ENCODE data around the gene RBFOX2.

Gene RBFOX2

DNA sequence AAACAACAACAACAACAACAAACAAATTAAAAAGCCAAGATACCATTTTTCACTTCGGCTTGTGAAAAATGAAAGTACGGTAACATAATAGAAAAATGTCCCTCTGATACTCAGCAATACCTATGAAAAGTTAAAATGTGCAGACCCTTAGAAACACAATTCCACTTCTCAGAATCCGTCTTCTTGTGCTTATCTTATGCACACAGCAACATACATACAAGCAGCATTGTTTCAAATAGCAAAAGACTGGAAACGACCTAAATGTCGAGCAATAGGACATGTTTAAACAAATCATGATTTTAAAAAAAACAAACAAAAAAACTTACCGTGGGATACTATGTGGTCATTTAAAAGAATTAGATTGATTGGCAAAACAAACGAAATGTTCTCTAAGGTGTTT, 26.5 kb downstream of the RBFOX2 start:
- H3K9ac ChIP-seq: no peak overlapping the region
- no peaks in the 10 kb centered on the region for H3K27me3 ChIP-seq (ENCODE audit: control insufficient read depth, insufficient read depth, low read length)
- H3K4me3 ChIP-seq (ENCODE audit: low read depth, low read length): no peak overlapping the region
- H2AFZ ChIP-seq: no peak overlapping the region
- peaks cover 41% of the 10 kb centered on the region for H3K79me2 ChIP-seq
- TF ChIP-seq, protein P1, sequence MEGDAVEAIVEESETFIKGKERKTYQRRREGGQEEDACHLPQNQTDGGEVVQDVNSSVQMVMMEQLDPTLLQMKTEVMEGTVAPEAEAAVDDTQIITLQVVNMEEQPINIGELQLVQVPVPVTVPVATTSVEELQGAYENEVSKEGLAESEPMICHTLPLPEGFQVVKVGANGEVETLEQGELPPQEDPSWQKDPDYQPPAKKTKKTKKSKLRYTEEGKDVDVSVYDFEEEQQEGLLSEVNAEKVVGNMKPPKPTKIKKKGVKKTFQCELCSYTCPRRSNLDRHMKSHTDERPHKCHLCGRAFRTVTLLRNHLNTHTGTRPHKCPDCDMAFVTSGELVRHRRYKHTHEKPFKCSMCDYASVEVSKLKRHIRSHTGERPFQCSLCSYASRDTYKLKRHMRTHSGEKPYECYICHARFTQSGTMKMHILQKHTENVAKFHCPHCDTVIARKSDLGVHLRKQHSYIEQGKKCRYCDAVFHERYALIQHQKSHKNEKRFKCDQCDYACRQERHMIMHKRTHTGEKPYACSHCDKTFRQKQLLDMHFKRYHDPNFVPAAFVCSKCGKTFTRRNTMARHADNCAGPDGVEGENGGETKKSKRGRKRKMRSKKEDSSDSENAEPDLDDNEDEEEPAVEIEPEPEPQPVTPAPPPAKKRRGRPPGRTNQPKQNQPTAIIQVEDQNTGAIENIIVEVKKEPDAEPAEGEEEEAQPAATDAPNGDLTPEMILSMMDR (IDR thresholded peaks at IDR 0.05): no peak
- H3K4me2 ChIP-seq (ENCODE audit: low read length): no peak overlapping the region
- no peaks in the 10 kb centered on the region for H3K4me1 ChIP-seq
- H3K36me3 ChIP-seq (ENCODE audit: control insufficient read depth, insufficient read depth, low read length): no peaks in the 10 kb centered on the region
- no peak overlapping the region for H3K27ac ChIP-seq
- no peaks in the 10 kb centered on the region for H3K9me3 ChIP-seq (ENCODE audit: control insufficient read depth, low read length)

DNA sequence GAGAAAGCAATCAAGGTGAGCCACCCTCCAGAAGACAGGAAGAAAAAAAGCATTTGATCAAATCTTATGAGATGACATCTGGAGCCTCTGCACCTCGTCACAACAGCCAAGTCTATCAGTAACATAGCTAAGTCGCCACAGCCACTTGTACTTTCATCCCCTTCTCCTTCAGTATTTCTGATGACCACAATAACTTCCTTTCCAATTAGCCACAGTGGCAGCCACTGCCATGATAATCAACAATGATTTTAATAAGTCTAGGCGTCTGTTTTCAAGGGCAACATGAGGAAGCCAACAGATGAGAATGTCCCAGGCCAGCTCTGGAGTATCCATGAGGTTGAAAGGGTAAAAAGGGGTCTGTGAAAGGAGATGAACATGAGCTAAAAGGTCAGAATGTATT, 29.9 kb downstream of the RBFOX2 start:
- peaks cover 13% of the 10 kb centered on the region for H3K79me2 ChIP-seq
- peaks cover 8% of the 10 kb centered on the region for H3K4me1 ChIP-seq
- no peak overlapping the region for H2AFZ ChIP-seq
- H3K4me3 ChIP-seq (ENCODE audit: low read depth, low read length): no peak overlapping the region
- no peaks in the 10 kb centered on the region for H3K9me3 ChIP-seq (ENCODE audit: control insufficient read depth, low read length)
- no peak overlapping the region for H3K27ac ChIP-seq
- H3K4me2 ChIP-seq (ENCODE audit: low read length): no peak overlapping the region
- H3K9ac ChIP-seq: no peak overlapping the region
- no peaks in the 10 kb centered on the region for H3K27me3 ChIP-seq (ENCODE audit: control insufficient read depth, insufficient read depth, low read length)
- no peaks in the 10 kb centered on the region for H3K36me3 ChIP-seq (ENCODE audit: control insufficient read depth, insufficient read depth, low read length)
- TF ChIP-seq, protein P1 (IDR thresholded peaks at IDR 0.05): no peak

DNA sequence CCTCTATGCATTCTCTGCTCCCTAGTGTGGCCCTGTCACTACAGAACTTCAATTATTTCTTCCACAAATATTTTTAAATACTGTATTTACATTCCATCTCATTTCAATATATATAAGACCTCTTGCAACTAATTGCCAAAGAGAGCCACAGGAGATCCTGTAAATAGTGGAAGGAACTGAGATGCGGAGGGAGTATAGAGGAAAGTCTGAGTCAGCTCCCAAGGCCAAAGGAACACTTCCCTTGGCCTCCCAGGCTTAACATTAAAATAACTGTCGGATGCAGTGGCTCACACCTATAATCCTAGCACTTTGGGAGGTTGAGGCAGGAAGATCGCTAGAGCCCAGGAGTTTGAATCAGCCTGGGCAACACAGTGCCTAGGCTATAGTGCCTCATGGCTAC, 31.2 kb downstream of the RBFOX2 start:
- no peaks in the 10 kb centered on the region for H3K36me3 ChIP-seq (ENCODE audit: control insufficient read depth, insufficient read depth, low read length)
- no peaks in the 10 kb centered on the region for H3K9me3 ChIP-seq (ENCODE audit: control insufficient read depth, low read length)
- H3K4me2 ChIP-seq (ENCODE audit: low read length): no peak overlapping the region
- H3K9ac ChIP-seq: no peak overlapping the region
- TF ChIP-seq, protein P1 (IDR thresholded peaks at IDR 0.05): no peak
- no peak overlapping the region for H2AFZ ChIP-seq
- H3K4me1 ChIP-seq: peaks cover 8% of the 10 kb centered on the region
- H3K79me2 ChIP-seq: peaks cover 18% of the 10 kb centered on the region
- no peak overlapping the region for H3K27ac ChIP-seq
- H3K4me3 ChIP-seq (ENCODE audit: low read depth, low read length): no peak overlapping the region
- H3K27me3 ChIP-seq (ENCODE audit: control insufficient read depth, insufficient read depth, low read length): no peaks in the 10 kb centered on the region

DNA sequence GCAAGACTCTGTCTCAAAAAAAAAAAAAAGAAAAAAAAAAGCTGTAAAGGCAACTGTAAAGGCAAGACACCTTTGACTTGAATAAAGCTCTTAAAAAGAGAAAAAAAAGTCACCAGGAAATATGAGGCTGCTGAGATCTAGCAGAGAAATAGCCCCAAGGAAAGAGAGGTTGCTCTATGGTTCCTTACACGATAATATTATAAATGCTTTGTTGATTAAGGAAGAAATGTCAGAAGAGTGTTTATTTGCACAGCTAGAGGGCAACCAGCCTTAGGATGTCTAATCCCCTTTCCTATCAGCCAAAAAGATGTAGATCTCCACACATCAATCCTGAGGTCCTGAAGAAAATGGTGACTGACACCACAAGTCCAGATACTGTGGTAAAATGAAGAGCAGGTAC, 32.0 kb downstream of the RBFOX2 start:
- H3K9ac ChIP-seq: no peak overlapping the region
- no peak overlapping the region for H3K27ac ChIP-seq
- H3K4me1 ChIP-seq: peaks cover 8% of the 10 kb centered on the region

DNA sequence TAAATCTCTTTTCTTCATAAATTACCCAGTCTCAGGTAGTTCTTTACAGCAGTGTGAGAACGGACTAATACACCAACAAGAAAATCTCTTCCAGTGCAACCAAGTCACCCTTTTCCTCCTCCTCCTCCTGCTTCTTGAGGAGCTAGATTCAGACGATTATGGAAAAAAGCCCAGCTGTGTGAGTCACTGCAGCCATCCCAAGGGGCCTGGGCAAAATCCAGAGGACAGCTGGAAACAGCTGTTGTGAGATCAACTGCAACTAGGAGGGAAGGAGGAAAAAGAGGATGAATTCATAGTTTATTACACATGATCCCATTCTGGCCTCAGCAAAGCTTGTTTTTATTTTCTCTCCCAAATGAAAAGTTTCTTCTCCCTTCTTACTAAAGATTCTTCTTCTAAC, 32.9 kb downstream of the RBFOX2 start:
- no peak overlapping the region for H3K9ac ChIP-seq
- no peak overlapping the region for H3K27ac ChIP-seq
- no peak overlapping the region for H3K4me3 ChIP-seq (ENCODE audit: low read depth, low read length)
- H3K79me2 ChIP-seq: peaks cover 18% of the 10 kb centered on the region
- TF ChIP-seq, protein P1 (IDR thresholded peaks at IDR 0.05): no peak
- no peaks in the 10 kb centered on the region for H3K27me3 ChIP-seq (ENCODE audit: control insufficient read depth, insufficient read depth, low read length)
- H2AFZ ChIP-seq: no peak overlapping the region
- H3K4me2 ChIP-seq (ENCODE audit: low read length): no peak overlapping the region
- H3K36me3 ChIP-seq (ENCODE audit: control insufficient read depth, insufficient read depth, low read length): no peaks in the 10 kb centered on the region
- peaks cover 8% of the 10 kb centered on the region for H3K4me1 ChIP-seq
- no peaks in the 10 kb centered on the region for H3K9me3 ChIP-seq (ENCODE audit: control insufficient read depth, low read length)

More for the DNA sequence above, 32.0 kb downstream of the RBFOX2 start:
- H3K79me2 ChIP-seq: peaks cover 20% of the 10 kb centered on the region
- no peak overlapping the region for H3K4me2 ChIP-seq (ENCODE audit: low read length)
- no peak overlapping the region for H2AFZ ChIP-seq
- H3K36me3 ChIP-seq (ENCODE audit: control insufficient read depth, insufficient read depth, low read length): no peaks in the 10 kb centered on the region
- TF ChIP-seq, protein P1 (IDR thresholded peaks at IDR 0.05): no peak
- H3K4me3 ChIP-seq (ENCODE audit: low read depth, low read length): no peak overlapping the region
- no peaks in the 10 kb centered on the region for H3K9me3 ChIP-seq (ENCODE audit: control insufficient read depth, low read length)
- H3K27me3 ChIP-seq (ENCODE audit: control insufficient read depth, insufficient read depth, low read length): no peaks in the 10 kb centered on the region
